Activated CD8-positive, alpha-beta T cell treated with anti-CD3 and anti-CD28 coated beads for 36 hours (primary cell): ENCODE measurements around the gene KNCN. TPM values are rescaled to one million over a fixed set of nuclear protein-coding genes. Genes with fewer than 3 reads are reported as not detected.

Experiments used
- ATAC-seq: fragments of 200-7000 bp; cut with Tn5 transposase; one replicate; pipeline ENCODE4 v1.10.0; 2021; ENCODE audit warnings: mild to moderate bottlenecking, moderate library complexity
- CTCF ChIA-PET: fragments of 350-600 bp; sonication (Branson Sonifier 250); formaldehyde crosslinking; loops from one replicate; lab custom pipeline; 2021; ENCODE audit warnings: antibody characterized with exemption; lab: Charles Lee
- POLR2A ChIA-PET: fragments of 350-600 bp; sonication (Branson Sonifier 250); formaldehyde crosslinking; loops from one replicate; lab custom pipeline; 2021; ENCODE audit warnings: antibody characterized with exemption; lab: Charles Lee
- DNase-seq: peaks from one replicate; pipeline ENCODE4 v3.0.0-alpha.2; 2020
- H3K27ac Mint-ChIP-seq: one replicate; pipeline ENCODE4 v1.8.0; 2021; ENCODE audit warnings: mild to moderate bottlenecking, mixed read lengths
- H3K27me3 Mint-ChIP-seq: one replicate; pipeline ENCODE4 v1.8.0; 2021; ENCODE audit warnings: mixed read lengths
- H3K36me3 Mint-ChIP-seq: one replicate; pipeline ENCODE4 v1.8.0; 2021; ENCODE audit warnings: low read depth, mixed read lengths
- H3K4me1 Mint-ChIP-seq: one replicate; pipeline ENCODE4 v1.8.0; 2021; ENCODE audit warnings: low read depth, mixed read lengths
- H3K4me3 Mint-ChIP-seq: one replicate; pipeline ENCODE4 v1.8.0; 2021; ENCODE audit warnings: mild to moderate bottlenecking, moderate library complexity, mixed read lengths
- H3K9me3 Mint-ChIP-seq: one replicate; pipeline ENCODE4 v1.8.0; 2021; ENCODE audit warnings: mixed read lengths
- CTCF ChIP-seq: fragments of 200-600 bp; IDR thresholded peaks from one replicate; pipeline ENCODE4 v1.8.0; 2022; ENCODE audit warnings: antibody characterized with exemption, mild to moderate bottlenecking
- intact Hi-C: fragments of 100-400 bp; cut with micrococcal nuclease; formaldehyde crosslinking; loops from one replicate; pipeline ENCODE4 v1.10.0; 2022
- total RNA-seq, 2 experiments: library from RNA; stranded (reverse); gene quantifications; one replicate each; pipeline ENCODE4 v1.2.3, GENCODE V29; 2021

The KNCN gene
- total RNA-seq, 2 experiments from 2014 or later, result not detected

GRCh38 chr1:46555826-46556619 is 4.6 kb upstream of the KNCN start:
- Mint-ChIP-seq H3K27me3 (no peaks in the 10 kb centered on the region), H3K4me3 (no peak overlapping the region), H3K36me3 (no peaks in the 10 kb centered on the region), H3K4me1 (no peaks in the 10 kb centered on the region), H3K9me3 (no peaks in the 10 kb centered on the region), H3K27ac (no peak overlapping the region)
- CTCF ChIA-PET, result interaction anchor here (1.2 kb wide), 1 partner anchor 109 kb away, joined by 3 read pairs; no protein-coding TSS in a partner anchor
- DNase-seq (no peak), ATAC-seq (no peak)
- no peak for TF ChIP-seq CTCF
- POLR2A ChIA-PET, result no interaction called here
- intact Hi-C loops, result no loop called here

- ChIA-PET CTCF (interaction anchor here (1.2 kb wide), 1 partner anchor 108 kb away, joined by 3 read pairs; no protein-coding TSS in a partner anchor), POLR2A (no interaction called here)
- intact Hi-C loops, result no loop called here
- Mint-ChIP-seq H3K9me3 (no peaks in the 10 kb centered on the region), H3K27me3 (no peaks in the 10 kb centered on the region), H3K4me3 (no peak overlapping the region), H3K36me3 (no peaks in the 10 kb centered on the region), H3K4me1 (peaks cover 3% of the 10 kb centered on the region), H3K27ac (no peak overlapping the region)
- TF ChIP-seq CTCF, result no peak
- no peak for DNase-seq
- ATAC-seq, result no peak
These were observed 3.3 kb upstream of the KNCN start for GRCh38 chr1:46554597-46555381.

GRCh38 chr1:46554236-46554596 is 2.8 kb upstream of the KNCN start:
- no peak for ATAC-seq
- H3K27ac Mint-ChIP-seq, result no peak overlapping the region
- intact Hi-C loops, result no loop called here

GRCh38 chr1:46553506-46553905 is 2.1 kb upstream of the KNCN start:
- CTCF ChIA-PET, result no interaction called here
- TF ChIP-seq CTCF, result no peak
- H3K36me3 Mint-ChIP-seq, result no peaks in the 10 kb centered on the region
- no peak overlapping the region for H3K4me3 Mint-ChIP-seq
- ATAC-seq, result no peak
- POLR2A ChIA-PET, result no interaction called here
- H3K27me3 Mint-ChIP-seq, result no peaks in the 10 kb centered on the region
- H3K4me1 Mint-ChIP-seq, result peaks cover 9% of the 10 kb centered on the region
- no peak for DNase-seq
- H3K9me3 Mint-ChIP-seq, result no peaks in the 10 kb centered on the region
- intact Hi-C loops, result no loop called here
- H3K27ac Mint-ChIP-seq, result no peak overlapping the region

More at GRCh38 chr1:46554236-46554596, 2.8 kb upstream of the KNCN start:
- Mint-ChIP-seq H3K4me3 (no peak overlapping the region), H3K4me1 (peaks cover 9% of the 10 kb centered on the region), H3K9me3 (no peaks in the 10 kb centered on the region), H3K36me3 (no peaks in the 10 kb centered on the region), H3K27me3 (no peaks in the 10 kb centered on the region)
- TF ChIP-seq CTCF, result no peak
- ChIA-PET CTCF (no interaction called here), POLR2A (no interaction called here)
- no peak for DNase-seq
